HEK293 (cell line): ENCODE measurements around the gene FFAR1.

ENCODE experiments used
- CTCF ChIA-PET: fragments of 350-600 bp; formaldehyde crosslinking; extraction: SDS; loops from one replicate; lab custom pipeline; 2021; ENCODE audit warnings: antibody characterized with exemption; lab: Yijun Ruan, JAX
- POLR2A ChIA-PET: fragments of 300-600 bp; formaldehyde crosslinking; extraction: SDS; loops from one replicate; lab custom pipeline; 2020; ENCODE audit warnings: antibody characterized with exemption, inconsistent platforms; lab: Yijun Ruan, JAX
- H3K27ac ChIP-seq: fragments of 200-500 bp; sonication (Bioruptor generic); 2 replicates; pipeline ENCODE4 v1.5.1; 2014; ENCODE audit warnings: low read depth, low read length, control low read depth, inconsistent platforms; ENCODE audit errors: extremely low read depth
- H3K36me3 ChIP-seq, 2 experiments: fragments of 200-500 bp in 1 of 2; sonication (Bioruptor generic) in 1 of 2; 1 replicate in 1 of 2; 2 replicates in 1 of 2; pipeline ENCODE4 v1.5.1; 2014 to 2017; ENCODE audit warnings: inconsistent platforms in 2 of 2, low read length in 2 of 2; ENCODE audit not compliant: control insufficient read depth in 2 of 2, insufficient read depth in 1 of 2
- H3K4me1 ChIP-seq: fragments of 200-500 bp; sonication (Bioruptor generic); 2 replicates; pipeline ENCODE4 v1.5.1; 2014; ENCODE audit warnings: mild to moderate bottlenecking, low read length, inconsistent platforms; ENCODE audit not compliant: control insufficient read depth, insufficient read depth
- H3K4me3 ChIP-seq: 2 replicates; pipeline ENCODE4 v1.5.1; 2011; ENCODE audit warnings: low read depth, mild to moderate bottlenecking, control low read depth, low read length, moderate library complexity
- H3K9me3 ChIP-seq: fragments of 200-500 bp; sonication (Bioruptor generic); 2 replicates; pipeline ENCODE4 v1.5.1; 2014; ENCODE audit warnings: low read depth, low read length, inconsistent platforms; ENCODE audit not compliant: control insufficient read depth, insufficient read depth
- BCL11A ChIP-seq: fragments of 450-650 bp; formaldehyde crosslinking; IDR thresholded peaks from 2 replicates; pipeline ENCODE4 v1.5.1; 2016; ENCODE audit warnings: low read depth, missing biosample characterization, missing genetic modification characterization
- BCL6B ChIP-seq: fragments of 450-650 bp; formaldehyde crosslinking; IDR thresholded peaks from 2 replicates; pipeline ENCODE4 v1.5.1; 2017; ENCODE audit warnings: missing biosample characterization, missing genetic modification characterization
- HOXC10 ChIP-seq: sonication (generic); formaldehyde crosslinking; IDR thresholded peaks from 2 replicates; pipeline ENCODE4 v1.8.1; 2023; ENCODE audit warnings: mild to moderate bottlenecking, missing genetic modification reagents
- KLF16 ChIP-seq: fragments of 450-650 bp; formaldehyde crosslinking; IDR thresholded peaks from 2 replicates; pipeline ENCODE4 v1.5.1; 2017; ENCODE audit warnings: missing biosample characterization, missing genetic modification characterization
- KLF9 ChIP-seq: fragments of 450-650 bp; formaldehyde crosslinking; IDR thresholded peaks from 2 replicates; pipeline ENCODE4 v1.5.1; 2016; ENCODE audit warnings: missing biosample characterization, missing genetic modification characterization, low read depth
- MZF1 ChIP-seq: fragments of 450-650 bp; formaldehyde crosslinking; IDR thresholded peaks from 2 replicates; pipeline ENCODE4 v1.5.1; 2017; ENCODE audit warnings: missing biosample characterization, missing genetic modification characterization, borderline replicate concordance
- OSR2 ChIP-seq: fragments of 450-650 bp; formaldehyde crosslinking; IDR thresholded peaks from 2 replicates; pipeline ENCODE4 v1.5.1; 2016; ENCODE audit warnings: missing biosample characterization, missing genetic modification characterization
- PRDM4 ChIP-seq: fragments of 450-650 bp; formaldehyde crosslinking; IDR thresholded peaks from 2 replicates; pipeline ENCODE4 v1.5.1; 2017; ENCODE audit warnings: missing biosample characterization, missing genetic modification characterization
- SALL2 ChIP-seq: fragments of 450-650 bp; formaldehyde crosslinking; IDR thresholded peaks from 2 replicates; pipeline ENCODE4 v1.5.0; 2017; ENCODE audit warnings: missing biosample characterization, mild to moderate bottlenecking, missing genetic modification characterization, borderline replicate concordance
- SCRT2 ChIP-seq: fragments of 450-650 bp; formaldehyde crosslinking; IDR thresholded peaks from 2 replicates; pipeline ENCODE4 v1.5.1; 2016; ENCODE audit warnings: missing biosample characterization, missing genetic modification characterization
- ZBTB1 ChIP-seq: fragments of 450-650 bp; formaldehyde crosslinking; IDR thresholded peaks from 2 replicates; pipeline ENCODE4 v1.5.1; 2016; ENCODE audit warnings: missing biosample characterization, missing genetic modification characterization
- ZBTB8A ChIP-seq: fragments of 450-650 bp; formaldehyde crosslinking; IDR thresholded peaks from 2 replicates; pipeline ENCODE4 v1.5.1; 2016; ENCODE audit warnings: missing biosample characterization, missing genetic modification characterization
- ZNF121 ChIP-seq: fragments of 450-650 bp; formaldehyde crosslinking; IDR thresholded peaks from 2 replicates; pipeline ENCODE4 v1.5.1; 2016; ENCODE audit warnings: missing biosample characterization, missing genetic modification characterization
- ZNF202 ChIP-seq: fragments of 450-650 bp; formaldehyde crosslinking; IDR thresholded peaks from 2 replicates; pipeline ENCODE4 v1.5.1; 2016; ENCODE audit warnings: missing biosample characterization, missing genetic modification characterization, borderline replicate concordance
- ZNF24 ChIP-seq: fragments of 450-650 bp; formaldehyde crosslinking; IDR thresholded peaks from 2 replicates; pipeline ENCODE4 v1.5.1; 2016; ENCODE audit warnings: missing biosample characterization, missing genetic modification characterization
- ZNF274 ChIP-seq, 2 experiments: fragments of 200-500 bp in 1 of 2; fragments of 450-650 bp in 1 of 2; sonication (Bioruptor generic) in 1 of 2; formaldehyde crosslinking in 1 of 2; IDR thresholded peaks; 2 replicates each; pipeline versions ENCODE4 v1.5.1 to v1.6.1; 2014 to 2016; ENCODE audit warnings: borderline replicate concordance in 1 of 2, inconsistent platforms in 1 of 2, low read length in 1 of 2, missing biosample characterization in 1 of 2, missing genetic modification characterization in 1 of 2
- ZNF292 ChIP-seq: fragments of 450-650 bp; formaldehyde crosslinking; IDR thresholded peaks from 2 replicates; pipeline ENCODE4 v1.5.1; 2016; ENCODE audit warnings: low read depth, missing biosample characterization, missing genetic modification characterization, borderline replicate concordance
- ZNF302 ChIP-seq: fragments of 450-650 bp; formaldehyde crosslinking; IDR thresholded peaks from 2 replicates; pipeline ENCODE4 v1.5.1; 2016; ENCODE audit warnings: missing biosample characterization, missing genetic modification characterization, low read depth
- ZNF311 ChIP-seq: fragments of 450-650 bp; formaldehyde crosslinking; IDR thresholded peaks from 2 replicates; pipeline ENCODE4 v1.5.1; 2017; ENCODE audit warnings: missing biosample characterization, missing genetic modification characterization, borderline replicate concordance
- ZNF341 ChIP-seq: fragments of 450-650 bp; formaldehyde crosslinking; IDR thresholded peaks from 2 replicates; pipeline ENCODE4; 2016; ENCODE audit warnings: low read depth, missing biosample characterization, missing genetic modification characterization
- ZNF354C ChIP-seq: fragments of 450-650 bp; formaldehyde crosslinking; IDR thresholded peaks from 2 replicates; pipeline ENCODE4 v1.5.1; 2016; ENCODE audit warnings: missing biosample characterization, missing genetic modification characterization, low read depth, borderline replicate concordance
- ZNF404 ChIP-seq: fragments of 450-650 bp; formaldehyde crosslinking; IDR thresholded peaks from 2 replicates; pipeline ENCODE4 v1.5.1; 2017; ENCODE audit warnings: missing biosample characterization, missing genetic modification characterization
- ZNF416 ChIP-seq: fragments of 450-650 bp; formaldehyde crosslinking; IDR thresholded peaks from 2 replicates; pipeline ENCODE4 v1.5.1; 2016; ENCODE audit warnings: missing biosample characterization, missing genetic modification characterization
- ZNF514 ChIP-seq: fragments of 450-650 bp; formaldehyde crosslinking; IDR thresholded peaks from 2 replicates; pipeline ENCODE4 v1.5.1; 2016; ENCODE audit warnings: missing biosample characterization, missing genetic modification characterization
- ZNF654 ChIP-seq: fragments of 450-650 bp; formaldehyde crosslinking; IDR thresholded peaks from 2 replicates; pipeline ENCODE4 v1.5.1; 2016; ENCODE audit warnings: low read depth, missing biosample characterization, missing genetic modification characterization
- ZNF660 ChIP-seq: fragments of 450-650 bp; IDR thresholded peaks from 2 replicates; pipeline ENCODE4 v1.5.1; 2018; ENCODE audit warnings: missing biosample characterization, mild to moderate bottlenecking, missing genetic modification characterization
- ZNF777 ChIP-seq: fragments of 450-650 bp; formaldehyde crosslinking; IDR thresholded peaks from 2 replicates; pipeline ENCODE4 v1.5.1; 2017; ENCODE audit warnings: missing biosample characterization, missing genetic modification characterization, borderline replicate concordance
- ZSCAN16 ChIP-seq: fragments of 450-650 bp; formaldehyde crosslinking; IDR thresholded peaks from 2 replicates; pipeline ENCODE4 v1.5.1; 2016; ENCODE audit warnings: missing biosample characterization, missing genetic modification characterization
- TF ChIP-seq, protein P1 (sequence below): fragments of 450-650 bp; formaldehyde crosslinking; IDR thresholded peaks from 2 replicates; pipeline ENCODE4 v1.5.1; 2016; ENCODE audit warnings: missing biosample characterization, missing genetic modification characterization
- TF ChIP-seq, protein P2 (sequence below): fragments of 450-650 bp; formaldehyde crosslinking; IDR thresholded peaks from 2 replicates; pipeline ENCODE4 v1.5.0; 2017; ENCODE audit warnings: missing biosample characterization, missing genetic modification characterization, borderline replicate concordance

The FFAR1 gene

GRCh38 chr19:35297922-35298321 lies 49.8 kb upstream of the FFAR1 start (continued):
- TF ChIP-seq ZNF274 (IDR thresholded peaks at IDR 0.05; ENCODE audit: low read length) = no peak
- peak; percentile 67; the same call in 1 of the 2 replicates for TF ChIP-seq ZNF274 (tag by site-specific recombination; IDR thresholded peaks at IDR 0.05; ENCODE audit: borderline replicate concordance)
- TF ChIP-seq ZNF302 (tag by site-specific recombination) = no peak
- TF ChIP-seq ZNF202 (tag by site-specific recombination) = no peak; the same call in 1 of the 2 replicates
- TF ChIP-seq SALL2 (tag by site-specific recombination) = peak; percentile 7
- TF ChIP-seq, protein P1, sequence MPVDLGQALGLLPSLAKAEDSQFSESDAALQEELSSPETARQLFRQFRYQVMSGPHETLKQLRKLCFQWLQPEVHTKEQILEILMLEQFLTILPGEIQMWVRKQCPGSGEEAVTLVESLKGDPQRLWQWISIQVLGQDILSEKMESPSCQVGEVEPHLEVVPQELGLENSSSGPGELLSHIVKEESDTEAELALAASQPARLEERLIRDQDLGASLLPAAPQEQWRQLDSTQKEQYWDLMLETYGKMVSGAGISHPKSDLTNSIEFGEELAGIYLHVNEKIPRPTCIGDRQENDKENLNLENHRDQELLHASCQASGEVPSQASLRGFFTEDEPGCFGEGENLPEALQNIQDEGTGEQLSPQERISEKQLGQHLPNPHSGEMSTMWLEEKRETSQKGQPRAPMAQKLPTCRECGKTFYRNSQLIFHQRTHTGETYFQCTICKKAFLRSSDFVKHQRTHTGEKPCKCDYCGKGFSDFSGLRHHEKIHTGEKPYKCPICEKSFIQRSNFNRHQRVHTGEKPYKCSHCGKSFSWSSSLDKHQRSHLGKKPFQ (tag by site-specific recombination) = peak; percentile 85
- no peak for TF ChIP-seq BCL11A (tag by site-specific recombination)
- peak; percentile 83; the same call in 1 of the 2 replicates for TF ChIP-seq ZNF354C
- TF ChIP-seq ZNF654 (tag by site-specific recombination) = no peak
- peak; percentile 42; the same call in 1 of the 2 replicates for TF ChIP-seq ZBTB1
- no peak for TF ChIP-seq ZNF292
- TF ChIP-seq PRDM4 (tag by site-specific recombination) = no peak
- no peak for TF ChIP-seq HOXC10
- no peak for TF ChIP-seq ZNF416 (tag by site-specific recombination)
- TF ChIP-seq ZBTB8A (tag by site-specific recombination) = no peak
- TF ChIP-seq, all 188 proteins: peak for 32

DNA sequence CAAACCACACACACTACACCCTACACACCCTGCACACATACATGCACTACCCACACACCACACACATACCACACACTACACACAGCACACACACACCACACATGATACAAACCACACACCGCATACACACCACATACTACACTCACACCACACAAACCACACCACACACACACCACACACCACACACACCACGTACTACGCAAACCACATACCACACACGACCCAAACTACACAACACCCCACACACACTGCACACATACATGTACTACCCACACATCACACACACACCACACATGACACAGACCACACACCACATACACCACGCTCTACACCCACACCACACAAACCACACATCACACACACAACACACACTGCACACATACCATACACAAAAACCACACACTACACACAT lies 49.1 kb upstream of the FFAR1 start:
- no peak overlapping the region for H3K4me3 ChIP-seq
- no peaks in the 10 kb centered on the region for H3K4me1 ChIP-seq
- no peak overlapping the region for H3K27ac ChIP-seq
- CTCF ChIA-PET = no interaction called here
- no peaks in the 10 kb centered on the region for H3K9me3 ChIP-seq
- H3K36me3 ChIP-seq = no peaks in the 10 kb centered on the region; a peak in 1 of 3 replicates
- POLR2A ChIA-PET = no interaction called here
- TF ChIP-seq OSR2 (tag by site-specific recombination) = no peak
- no peak for TF ChIP-seq ZNF777 (tag by site-specific recombination)
- TF ChIP-seq ZSCAN16 (tag by site-specific recombination) = no peak
- TF ChIP-seq, protein P2, sequence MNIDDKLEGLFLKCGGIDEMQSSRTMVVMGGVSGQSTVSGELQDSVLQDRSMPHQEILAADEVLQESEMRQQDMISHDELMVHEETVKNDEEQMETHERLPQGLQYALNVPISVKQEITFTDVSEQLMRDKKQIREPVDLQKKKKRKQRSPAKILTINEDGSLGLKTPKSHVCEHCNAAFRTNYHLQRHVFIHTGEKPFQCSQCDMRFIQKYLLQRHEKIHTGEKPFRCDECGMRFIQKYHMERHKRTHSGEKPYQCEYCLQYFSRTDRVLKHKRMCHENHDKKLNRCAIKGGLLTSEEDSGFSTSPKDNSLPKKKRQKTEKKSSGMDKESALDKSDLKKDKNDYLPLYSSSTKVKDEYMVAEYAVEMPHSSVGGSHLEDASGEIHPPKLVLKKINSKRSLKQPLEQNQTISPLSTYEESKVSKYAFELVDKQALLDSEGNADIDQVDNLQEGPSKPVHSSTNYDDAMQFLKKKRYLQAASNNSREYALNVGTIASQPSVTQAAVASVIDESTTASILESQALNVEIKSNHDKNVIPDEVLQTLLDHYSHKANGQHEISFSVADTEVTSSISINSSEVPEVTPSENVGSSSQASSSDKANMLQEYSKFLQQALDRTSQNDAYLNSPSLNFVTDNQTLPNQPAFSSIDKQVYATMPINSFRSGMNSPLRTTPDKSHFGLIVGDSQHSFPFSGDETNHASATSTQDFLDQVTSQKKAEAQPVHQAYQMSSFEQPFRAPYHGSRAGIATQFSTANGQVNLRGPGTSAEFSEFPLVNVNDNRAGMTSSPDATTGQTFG (tag by site-specific recombination) = peak; percentile 87
- no peak for TF ChIP-seq SCRT2 (tag by site-specific recombination)
- TF ChIP-seq ZNF514 = no peak; the same call in 1 of the 2 replicates
- TF ChIP-seq BCL6B (tag by site-specific recombination) = no peak; the same call in 1 of the 2 replicates
- TF ChIP-seq ZNF416 (tag by site-specific recombination) = 0 out of 2 replicates have a peak, but pooled peaks have one; percentile 12
- peak; percentile 97 for TF ChIP-seq ZNF311
- TF ChIP-seq ZBTB8A (tag by site-specific recombination) = no peak
- TF ChIP-seq ZNF24 (tag by site-specific recombination) = no peak
- TF ChIP-seq ZNF121 (tag by site-specific recombination) = no peak
- TF ChIP-seq KLF16 (tag by site-specific recombination) = no peak; the same call in 1 of the 2 replicates
- peak; percentile 10; the same call in 1 of the 2 replicates for TF ChIP-seq ZNF404 (tag by site-specific recombination)
- TF ChIP-seq KLF9 (tag by site-specific recombination) = no peak
- no peak for TF ChIP-seq ZNF660 (tag by site-specific recombination)
- TF ChIP-seq ZNF341 (tag by site-specific recombination) = no peak
- TF ChIP-seq ZNF292 = no peak
- no peak for TF ChIP-seq MZF1 (tag by site-specific recombination)
